IgD-negative memory B cell (primary cell): ENCODE measurements around the gene CYFIP1. TPM values are rescaled to one million over a fixed set of nuclear protein-coding genes. Genes with fewer than 3 reads are reported as not detected.
A peak's percentile ranks its signal among the peaks of the same experiment; 100 is the strongest.

Experiments used
- H3K27ac Mint-ChIP-seq, 3 donors: one replicate each; pipeline ENCODE4 v1.8.0; 2020 to 2022; ENCODE audit warnings: mild to moderate bottlenecking in 3 of 3, mixed read lengths in 3 of 3, moderate library complexity in 1 of 3
- H3K27me3 Mint-ChIP-seq: one replicate; pipeline ENCODE4 v1.8.0; 2021; ENCODE audit warnings: mixed read lengths
- H3K36me3 Mint-ChIP-seq: one replicate; pipeline ENCODE4 v1.8.0; 2020; ENCODE audit warnings: mild to moderate bottlenecking, mixed read lengths
- H3K4me1 Mint-ChIP-seq, 3 donors: one replicate each; pipeline ENCODE4 v1.8.0; 2020 to 2022; ENCODE audit warnings: mixed read lengths in 3 of 3, mild to moderate bottlenecking in 1 of 3
- H3K4me3 Mint-ChIP-seq, 4 donors: one replicate each; pipeline ENCODE4 v1.8.0; 2020 to 2022; ENCODE audit warnings: mild to moderate bottlenecking in 4 of 4, mixed read lengths in 4 of 4, moderate library complexity in 3 of 4
- H3K9me3 Mint-ChIP-seq, 3 donors: one replicate each; pipeline ENCODE4 v1.8.0; 2020 to 2021; ENCODE audit warnings: mixed read lengths in 3 of 3, mild to moderate bottlenecking in 1 of 3
- polyA plus RNA-seq: library from polyadenylated mRNA; unstranded; fragments of 300-500 nt; fragmentation: Illumina TruSeq; gene quantifications from one replicate; pipeline ENCODE4 v1.2.3, GENCODE V29; 2021

Gene CYFIP1
- polyA plus RNA-seq, 1 donor from 2014 or later, result 12.5 TPM

- Mint-ChIP-seq H3K27ac (no peak overlapping the region), H3K4me1 (peaks cover 7 to 16% (median 16%) of the 10 kb centered on the region in 3 donors), H3K9me3 (no peaks in the 10 kb centered on the region), H3K27me3 (peaks cover 7% of the 10 kb centered on the region), H3K4me3 (no peak overlapping the region), H3K36me3 (peaks cover 6% of the 10 kb centered on the region)
Observed at GRCh38 chr15:22948056-22948455, 32.1 kb downstream of the CYFIP1 start.

GRCh38 chr15:22947101-22948000 is 32.8 kb downstream of the CYFIP1 start:
- H3K4me3 Mint-ChIP-seq, result peak overlapping the region in 1 of 4 donors; percentile 8
- H3K27me3 Mint-ChIP-seq, result peaks cover 7% of the 10 kb centered on the region
- peaks cover 6% of the 10 kb centered on the region for H3K36me3 Mint-ChIP-seq
- H3K27ac Mint-ChIP-seq, result peak overlapping the region in 1 of 3 donors; percentile 49
- H3K9me3 Mint-ChIP-seq, result no peaks in the 10 kb centered on the region
- peaks cover 7 to 16% (median 12%) of the 10 kb centered on the region in 3 donors for H3K4me1 Mint-ChIP-seq

- H3K27me3 Mint-ChIP-seq, result peaks cover 7% of the 10 kb centered on the region
- no peaks in the 10 kb centered on the region for H3K9me3 Mint-ChIP-seq
- no peak overlapping the region for H3K27ac Mint-ChIP-seq
- no peak overlapping the region for H3K4me3 Mint-ChIP-seq
- H3K36me3 Mint-ChIP-seq, result peaks cover 7% of the 10 kb centered on the region
- peaks cover 7 to 16% (median 12%) of the 10 kb centered on the region in 3 donors for H3K4me1 Mint-ChIP-seq
Observed at GRCh38 chr15:22945071-22945470, 35.1 kb downstream of the CYFIP1 start.

GRCh38 chr15:22944651-22945050 is 35.5 kb downstream of the CYFIP1 start:
- no peaks in the 10 kb centered on the region for H3K9me3 Mint-ChIP-seq
- H3K27ac Mint-ChIP-seq, result no peak overlapping the region
- H3K4me3 Mint-ChIP-seq, result no peak overlapping the region
- H3K4me1 Mint-ChIP-seq, result peaks cover 7 to 16% (median 12%) of the 10 kb centered on the region in 3 donors
- H3K36me3 Mint-ChIP-seq, result peaks cover 7% of the 10 kb centered on the region
- H3K27me3 Mint-ChIP-seq, result peaks cover 7% of the 10 kb centered on the region

GRCh38 chr15:22942877-22943276 is 37.3 kb downstream of the CYFIP1 start:
- Mint-ChIP-seq H3K4me3 (no peak overlapping the region), H3K4me1 (peaks cover 5 to 10% (median 6%) of the 10 kb centered on the region in 3 donors), H3K9me3 (no peaks in the 10 kb centered on the region), H3K36me3 (peaks cover 7% of the 10 kb centered on the region), H3K27ac (no peak overlapping the region), H3K27me3 (no peaks in the 10 kb centered on the region)

GRCh38 chr15:22942306-22942855 is 37.8 kb downstream of the CYFIP1 start:
- H3K4me1 Mint-ChIP-seq, result peaks cover 5 to 10% (median 6%) of the 10 kb centered on the region in 3 donors
- no peak overlapping the region for H3K27ac Mint-ChIP-seq
- no peaks in the 10 kb centered on the region for H3K27me3 Mint-ChIP-seq
- no peaks in the 10 kb centered on the region for H3K9me3 Mint-ChIP-seq
- no peak overlapping the region for H3K4me3 Mint-ChIP-seq
- peaks cover 7% of the 10 kb centered on the region for H3K36me3 Mint-ChIP-seq

GRCh38 chr15:22941179-22941578 is 39.0 kb downstream of the CYFIP1 start:
- H3K27ac Mint-ChIP-seq, result no peak overlapping the region
- no peak overlapping the region for H3K4me3 Mint-ChIP-seq
- H3K9me3 Mint-ChIP-seq, result no peaks in the 10 kb centered on the region
- peaks cover 1% of the 10 kb centered on the region for H3K36me3 Mint-ChIP-seq
- H3K27me3 Mint-ChIP-seq, result no peaks in the 10 kb centered on the region
- peaks cover 14 to 16% (median 14%) of the 10 kb centered on the region in 3 donors for H3K4me1 Mint-ChIP-seq

GRCh38 chr15:22939652-22940061 is 40.5 kb downstream of the CYFIP1 start:
- Mint-ChIP-seq H3K27ac (no peak overlapping the region), H3K27me3 (no peaks in the 10 kb centered on the region), H3K4me1 (peaks cover 18 to 31% (median 19%) of the 10 kb centered on the region in 3 donors), H3K36me3 (peaks cover 10% of the 10 kb centered on the region), H3K4me3 (no peak overlapping the region), H3K9me3 (no peaks in the 10 kb centered on the region)

GRCh38 chr15:22939051-22939450 is 41.1 kb downstream of the CYFIP1 start:
- H3K27ac Mint-ChIP-seq, result peak overlapping the region in 1 of 3 donors; percentile 46
- no peaks in the 10 kb centered on the region for H3K27me3 Mint-ChIP-seq
- peaks cover 12% of the 10 kb centered on the region for H3K36me3 Mint-ChIP-seq
- H3K9me3 Mint-ChIP-seq, result no peaks in the 10 kb centered on the region
- peaks cover 18 to 31% (median 19%) of the 10 kb centered on the region in 3 donors for H3K4me1 Mint-ChIP-seq
- H3K4me3 Mint-ChIP-seq, result peak overlapping the region in 1 of 4 donors; percentile 24

GRCh38 chr15:22936577-22937472 is 43.3 kb downstream of the CYFIP1 start:
- Mint-ChIP-seq H3K27me3 (no peaks in the 10 kb centered on the region), H3K9me3 (no peaks in the 10 kb centered on the region), H3K4me1 (peaks cover 18 to 42% (median 22%) of the 10 kb centered on the region in 3 donors), H3K27ac (peak overlapping the region; percentile 39 to 88 (median 47)), H3K4me3 (peak overlapping the region; percentile 31 to 93 (median 72)), H3K36me3 (peaks cover 13% of the 10 kb centered on the region)

- Mint-ChIP-seq H3K27ac (peak overlapping the region in 1 of 3 donors; percentile 99), H3K27me3 (no peaks in the 10 kb centered on the region), H3K4me3 (peak overlapping the region in 2 of 4 donors; percentile 87), H3K36me3 (peaks cover 12% of the 10 kb centered on the region), H3K4me1 (peaks cover 13 to 37% (median 17%) of the 10 kb centered on the region in 3 donors), H3K9me3 (no peaks in the 10 kb centered on the region)
Observed at GRCh38 chr15:22933641-22934061, 46.5 kb downstream of the CYFIP1 start.

- Mint-ChIP-seq H3K27me3 (no peaks in the 10 kb centered on the region), H3K36me3 (peaks cover 13% of the 10 kb centered on the region), H3K9me3 (no peaks in the 10 kb centered on the region), H3K4me1 (peaks cover 9 to 34% (median 13%) of the 10 kb centered on the region in 3 donors), H3K27ac (no peak overlapping the region), H3K4me3 (peak overlapping the region in 1 of 4 donors; percentile 66)
Observed at GRCh38 chr15:22931784-22932536, 48.2 kb downstream of the CYFIP1 start.

- H3K4me1 Mint-ChIP-seq, result peaks cover 3 to 24% (median 9%) of the 10 kb centered on the region in 3 donors
- no peak overlapping the region for H3K4me3 Mint-ChIP-seq
Observed at GRCh38 chr15:22930782-22931484, 49.2 kb downstream of the CYFIP1 start.

More at GRCh38 chr15:22930782-22931484, 49.2 kb downstream of the CYFIP1 start:
- no peaks in the 10 kb centered on the region for H3K27me3 Mint-ChIP-seq
- no peaks in the 10 kb centered on the region for H3K9me3 Mint-ChIP-seq
- peaks cover 13% of the 10 kb centered on the region for H3K36me3 Mint-ChIP-seq
- no peak overlapping the region for H3K27ac Mint-ChIP-seq
